Dedifferentiated amniotic fluid mesenchymal stem cell (primary cell): ENCODE results near the gene WFIKKN1.
A peak's percentile ranks its signal among the peaks of the same experiment; 100 is the strongest.

Source experiments
- DNase-seq: peaks from one replicate; pipeline ENCODE4 v3.0.0-alpha.2; 2016; ENCODE audit errors: extremely low spot score

WFIKKN1 gene

DNA sequence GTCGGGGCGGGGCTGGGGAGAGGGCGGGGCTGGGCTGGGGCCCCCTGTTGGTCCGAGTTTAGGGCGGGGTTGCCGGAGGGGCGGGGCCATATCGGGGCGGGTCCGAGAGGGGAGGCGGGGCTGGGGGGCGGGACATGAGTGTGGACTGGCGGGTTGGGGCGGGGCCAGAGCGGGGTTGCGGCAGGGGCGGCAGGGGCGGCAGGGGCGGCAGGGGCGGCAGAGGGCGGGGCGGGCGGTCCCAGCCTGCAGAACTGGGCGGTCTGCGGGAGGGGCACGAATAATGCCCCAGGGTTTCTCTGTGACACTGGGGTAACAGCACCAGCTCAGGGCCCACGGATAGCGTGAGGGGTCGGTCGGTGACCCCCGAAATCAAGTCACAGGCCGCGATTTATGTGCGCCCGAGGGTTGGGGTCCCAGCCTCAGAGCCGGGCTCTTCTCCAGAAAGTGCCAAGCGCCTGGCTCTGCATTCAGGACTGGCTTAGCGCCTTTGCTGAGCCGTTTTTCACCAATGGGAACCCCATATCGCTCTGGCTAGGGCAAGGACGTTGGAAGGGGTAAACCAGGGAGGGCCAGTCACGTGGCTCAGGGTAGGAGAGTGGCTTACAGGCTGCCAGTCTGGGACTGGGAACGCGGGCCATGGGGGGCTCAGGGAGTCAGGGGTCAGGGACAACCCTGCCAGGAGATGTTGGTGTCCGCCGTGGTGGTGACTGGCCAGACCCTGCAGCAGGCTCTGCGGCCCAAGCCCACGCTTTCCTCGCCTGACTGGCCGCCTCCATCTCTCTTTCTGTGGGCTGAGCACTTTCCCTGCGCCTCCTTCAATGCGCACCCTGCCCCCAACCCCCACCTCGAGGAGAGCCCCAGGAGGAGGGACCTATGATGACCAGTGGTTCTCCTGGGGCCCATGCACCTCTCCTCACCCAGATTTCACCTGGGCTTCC lies 6.6 kb downstream of the WFIKKN1 start:
- no peak for DNase-seq

DNA sequence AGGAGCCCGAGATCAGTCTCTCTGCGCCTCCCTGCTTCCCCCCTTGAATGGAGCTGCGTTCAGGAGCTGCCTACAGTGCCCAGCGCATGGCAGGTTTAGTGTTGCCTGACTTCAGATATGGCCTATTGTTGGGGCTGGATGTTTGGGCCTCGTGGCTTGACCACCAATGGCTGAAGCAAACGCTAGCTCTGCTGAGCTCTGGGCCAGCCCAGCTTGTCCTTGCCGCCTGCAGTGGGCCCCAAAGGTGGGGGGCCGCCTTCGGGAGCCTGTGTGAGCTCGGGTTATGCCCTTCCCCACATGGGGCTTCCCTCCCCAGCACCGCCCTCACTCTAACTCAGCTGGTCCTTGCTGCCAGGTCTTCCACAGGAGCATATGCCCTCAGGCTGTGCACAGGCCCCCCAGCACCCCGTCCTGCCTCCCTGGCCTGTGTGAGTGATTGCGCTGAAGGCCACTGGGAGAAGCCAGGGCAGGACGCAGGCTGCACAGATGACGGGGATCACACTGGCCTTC lies 7.3 kb downstream of the WFIKKN1 start:
- DNase-seq = no peak

DNA sequence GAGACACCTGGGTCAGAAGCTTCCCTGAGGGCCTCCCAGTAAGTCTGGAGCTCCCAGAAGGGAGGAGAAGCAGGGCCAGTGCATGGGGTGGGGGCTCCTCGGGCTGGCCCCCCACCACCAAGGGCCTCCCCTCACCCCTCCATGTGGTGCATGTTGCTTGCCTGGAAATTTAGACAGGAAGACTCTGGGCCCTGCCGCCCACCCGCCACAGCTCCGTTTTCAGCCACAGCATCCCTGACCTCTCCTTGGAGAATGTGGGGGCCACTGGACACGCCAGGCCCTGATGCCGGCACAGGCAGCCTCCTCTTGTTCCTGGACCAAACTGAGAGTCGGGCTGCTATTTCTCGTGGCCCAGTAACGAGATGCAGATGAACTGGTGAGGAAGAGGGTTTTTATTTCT lies 8.1 kb downstream of the WFIKKN1 start:
- no peak for DNase-seq

DNA sequence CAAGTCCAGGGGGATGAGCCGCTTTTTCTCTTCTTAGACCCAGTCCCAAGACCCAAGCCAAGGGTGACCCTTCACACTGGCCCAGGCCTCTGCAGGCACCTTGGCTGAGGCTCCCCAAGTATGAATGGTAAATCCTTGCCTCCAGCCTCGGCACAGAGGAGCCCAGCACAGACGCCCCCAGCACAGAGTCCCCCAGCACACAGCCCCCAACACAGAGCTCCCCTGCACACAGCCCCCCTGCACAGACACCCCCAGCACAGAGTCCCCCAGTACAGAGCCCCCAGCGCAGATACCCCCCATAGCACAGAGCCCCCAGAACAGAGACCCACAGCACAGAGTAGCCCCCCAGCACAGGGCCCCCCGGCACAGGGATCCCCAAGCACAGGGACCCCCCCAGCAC lies 9.8 kb downstream of the WFIKKN1 start:
- DNase-seq = no peak

DNA sequence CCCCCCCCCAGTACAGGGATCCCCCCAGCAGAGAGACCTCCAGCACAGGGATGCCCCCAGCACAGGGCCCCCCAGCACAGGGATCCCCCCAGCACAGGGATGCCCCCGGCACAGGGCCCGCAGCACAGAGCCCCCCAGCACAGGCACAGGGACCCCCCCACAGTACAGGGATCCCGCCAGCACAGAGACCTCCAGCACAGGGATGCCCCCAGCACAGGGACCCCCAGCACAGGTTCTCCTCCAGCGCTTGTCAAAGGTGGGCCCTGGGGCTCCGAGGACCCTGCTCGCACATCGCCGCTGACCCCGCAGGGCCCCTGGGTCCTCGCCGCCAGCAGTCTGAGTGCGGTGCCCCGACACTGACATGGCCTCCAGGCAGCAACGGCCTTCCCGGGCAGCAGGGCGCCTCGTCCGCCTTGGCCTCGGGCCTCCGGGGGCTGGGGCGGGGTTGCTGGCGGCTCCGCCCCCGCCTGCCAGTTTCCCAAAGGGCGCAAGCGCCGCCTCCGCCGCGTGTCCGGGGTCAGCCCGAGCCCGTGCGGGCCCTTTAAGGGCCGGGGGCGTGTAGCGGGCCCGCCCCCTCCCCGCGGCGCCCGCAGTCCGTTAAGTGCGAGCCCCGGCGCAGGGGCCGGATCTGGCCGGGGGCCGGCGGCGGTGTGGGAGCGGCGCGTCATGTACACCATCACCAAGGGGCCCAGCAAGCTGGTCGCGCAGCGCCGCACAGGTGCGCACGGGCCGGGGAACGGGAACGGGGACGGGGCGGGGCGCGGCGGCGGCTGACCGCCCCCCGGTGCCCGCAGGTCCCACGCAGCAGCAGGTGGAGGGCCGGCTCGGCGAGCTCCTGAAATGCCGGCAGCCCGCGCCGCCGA lies 10.8 kb downstream of the WFIKKN1 start, which contains the start of gene MCRIP2:
Gene MCRIP2 (plus strand): TSS at position 503 of the 863 bp plus-strand sequence. CDS start 164 bp downstream, at position 667.
- DNase-seq = peak; percentile 28

DNA sequence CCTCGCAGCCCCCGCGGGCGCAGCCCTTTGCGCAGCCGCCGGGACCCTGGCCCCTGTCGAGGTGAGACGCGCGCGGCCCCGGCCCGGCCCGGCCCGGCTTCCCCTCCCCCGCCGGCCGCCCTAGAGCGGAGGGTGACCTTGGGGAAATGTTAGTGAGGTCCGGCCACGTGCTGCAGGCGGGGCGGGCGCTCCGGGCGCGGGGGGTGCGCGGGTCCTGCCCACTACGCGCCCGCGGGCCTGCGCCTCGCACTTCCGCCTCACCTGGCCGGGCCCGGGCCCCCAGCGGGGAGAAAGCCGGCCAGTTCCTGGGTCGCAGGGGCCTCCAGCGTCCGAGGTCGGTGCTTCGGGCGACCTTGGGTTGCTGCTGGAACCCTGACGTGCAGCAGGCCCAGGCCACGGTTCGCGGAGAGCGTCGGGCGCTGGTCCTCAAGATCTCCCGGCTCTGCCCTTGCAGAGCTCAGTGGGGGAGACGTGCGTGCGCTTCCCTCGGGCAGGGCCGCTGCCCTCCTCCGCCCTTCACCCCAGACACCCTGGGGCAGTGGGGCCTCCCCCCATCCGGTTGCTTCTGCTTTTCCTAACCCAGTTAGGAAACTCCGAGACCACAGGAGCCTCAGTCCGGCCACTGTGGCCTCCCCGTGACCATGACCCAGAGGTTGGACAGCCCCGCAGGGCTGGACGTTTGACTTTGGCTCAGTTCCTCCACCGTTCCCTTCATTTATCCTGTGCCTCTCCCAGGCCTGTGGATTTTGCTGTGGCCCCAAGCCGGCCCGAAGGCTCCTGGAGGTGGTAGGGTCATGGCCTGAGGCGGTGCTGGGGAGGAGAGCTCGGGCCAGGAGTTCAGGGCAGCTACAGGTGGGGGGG lies 11.6 kb downstream of the WFIKKN1 start:
- no peak for DNase-seq

DNA sequence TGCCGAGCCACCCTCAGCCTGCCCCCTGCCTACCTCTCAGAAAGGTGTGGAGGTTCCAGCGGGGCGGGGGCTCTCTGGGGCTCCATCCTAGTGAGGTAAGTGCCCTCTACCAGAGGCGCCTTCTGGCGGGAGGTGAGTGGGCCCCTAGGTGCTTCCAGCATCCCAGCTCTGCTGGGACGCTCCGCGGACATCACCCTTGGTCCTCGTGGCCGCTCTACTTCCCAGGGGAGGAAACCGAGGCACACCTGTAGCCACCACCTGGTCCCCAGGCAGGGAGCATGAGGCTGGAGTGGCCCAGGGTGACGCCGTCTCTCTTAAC lies 12.2 kb downstream of the WFIKKN1 start:
- DNase-seq = no peak

DNA sequence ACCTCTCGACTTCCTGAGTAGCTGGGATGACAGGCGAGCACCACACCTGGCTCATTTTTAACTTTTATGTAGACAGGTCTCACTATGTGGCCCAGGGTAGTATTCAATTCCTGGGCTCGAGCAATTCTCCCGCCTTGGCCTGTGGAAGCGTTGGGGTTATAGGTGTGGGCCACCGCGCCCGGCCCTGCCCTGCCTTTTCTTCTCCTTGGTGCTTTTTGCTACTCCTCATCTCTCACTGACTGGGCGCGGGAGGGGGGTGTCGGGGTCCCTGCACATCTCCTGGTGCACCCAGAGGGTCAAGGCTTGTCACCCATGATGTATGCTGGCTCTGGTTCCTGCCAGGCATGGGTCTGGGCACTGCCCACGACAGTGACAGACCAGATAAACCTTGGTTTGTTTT lies 13.8 kb downstream of the WFIKKN1 start:
- no peak for DNase-seq

DNA sequence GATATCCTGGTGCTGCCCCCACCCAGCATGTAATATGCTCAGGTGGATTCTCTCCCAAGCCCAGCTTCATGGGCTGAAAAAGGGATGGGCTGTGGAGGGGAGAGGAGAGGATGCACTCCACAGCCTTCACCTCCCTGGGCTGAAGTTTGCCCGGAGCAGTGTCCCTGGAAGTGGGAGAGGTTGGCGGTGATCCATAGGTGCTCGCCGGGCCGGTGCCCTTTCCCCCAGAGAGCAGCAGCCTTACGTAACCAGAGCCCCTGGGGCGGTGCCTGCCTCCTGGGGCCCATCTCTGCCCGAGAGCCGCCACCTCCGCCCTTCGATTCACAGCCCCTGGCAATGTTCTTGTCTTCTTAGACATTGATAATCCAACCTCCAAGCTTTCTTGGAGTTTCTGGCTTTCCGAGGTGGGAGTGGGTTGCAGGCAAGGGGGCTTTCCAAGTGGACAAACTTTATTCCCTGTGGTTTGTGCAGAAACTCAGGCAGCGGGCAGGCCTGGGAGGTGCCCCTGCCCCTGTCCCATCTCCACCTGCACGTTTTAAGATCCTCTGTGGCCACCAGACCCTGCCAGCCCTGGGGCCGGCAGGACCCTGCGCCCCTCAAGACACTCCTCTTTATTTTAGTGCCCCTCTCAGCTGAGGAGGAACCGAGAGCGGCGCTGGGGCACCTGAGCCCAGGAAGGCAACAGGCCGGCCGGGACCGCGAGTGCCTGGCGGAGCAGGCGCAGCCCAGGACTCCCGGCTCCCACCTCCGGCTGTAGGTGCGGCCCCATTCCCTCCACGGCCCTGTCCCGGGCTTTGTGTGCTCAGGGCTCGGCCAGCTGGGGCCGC lies 15.3 kb downstream of the WFIKKN1 start:
- no peak for DNase-seq

DNA sequence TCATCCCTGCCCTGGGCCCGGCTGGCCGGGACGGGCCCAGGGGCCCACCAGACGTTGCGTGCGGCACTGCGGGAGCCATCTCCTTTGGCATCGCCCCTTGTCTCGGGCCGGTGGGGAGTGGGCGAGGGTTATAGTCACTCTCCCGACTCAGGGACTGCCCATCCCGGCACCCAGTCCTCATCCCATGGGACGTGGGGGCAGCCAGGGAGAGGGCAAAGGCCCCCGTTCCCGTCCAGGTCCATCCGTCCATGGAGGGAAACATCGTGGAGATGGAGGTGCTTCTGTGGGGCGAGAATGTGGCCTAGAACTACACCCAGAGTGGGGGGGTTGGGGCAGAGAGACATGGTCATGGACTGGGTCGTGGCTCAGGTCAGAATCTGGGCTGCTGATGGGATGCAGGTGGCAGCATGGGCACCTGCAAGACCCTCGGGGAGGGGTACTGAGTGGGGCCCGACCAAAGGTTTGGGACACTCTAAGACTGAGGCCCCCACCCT lies 15.9 kb downstream of the WFIKKN1 start:
- no peak for DNase-seq

DNA sequence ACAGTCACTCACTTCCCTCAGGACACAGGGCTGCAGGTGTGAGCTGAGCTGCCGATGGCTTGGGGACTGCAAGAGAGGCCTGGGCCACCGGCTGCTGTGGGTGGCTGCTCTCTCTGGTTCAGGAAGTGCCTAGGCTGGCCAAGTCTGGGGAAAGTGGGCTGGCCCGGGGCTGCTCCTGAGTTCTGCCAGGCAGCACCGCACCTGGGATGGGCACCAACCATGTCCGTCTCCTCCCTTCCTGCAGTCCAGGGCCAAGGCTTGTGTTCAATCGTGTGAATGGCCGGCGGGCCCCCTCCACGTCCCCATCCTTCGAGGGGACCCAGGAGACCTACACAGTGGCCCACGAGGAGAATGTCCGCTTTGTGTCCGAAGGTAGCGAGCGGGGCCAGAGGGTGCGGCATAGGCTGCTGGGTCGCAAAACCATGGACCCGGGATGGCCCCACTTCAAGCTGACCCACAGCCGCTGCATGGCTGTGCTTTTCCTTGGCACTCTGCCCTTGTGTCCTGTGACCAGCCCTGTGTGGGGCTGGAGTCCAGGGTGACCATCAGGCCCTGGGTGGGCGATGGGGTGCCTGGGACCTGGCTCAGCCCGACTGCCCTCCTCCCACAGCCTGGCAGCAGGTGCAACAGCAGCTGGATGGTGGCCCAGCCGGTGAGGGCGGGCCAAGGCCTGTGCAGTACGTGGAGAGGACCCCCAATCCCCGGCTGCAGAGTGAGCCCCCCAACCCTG lies 16.6 kb downstream of the WFIKKN1 start:
- DNase-seq = no peak

DNA sequence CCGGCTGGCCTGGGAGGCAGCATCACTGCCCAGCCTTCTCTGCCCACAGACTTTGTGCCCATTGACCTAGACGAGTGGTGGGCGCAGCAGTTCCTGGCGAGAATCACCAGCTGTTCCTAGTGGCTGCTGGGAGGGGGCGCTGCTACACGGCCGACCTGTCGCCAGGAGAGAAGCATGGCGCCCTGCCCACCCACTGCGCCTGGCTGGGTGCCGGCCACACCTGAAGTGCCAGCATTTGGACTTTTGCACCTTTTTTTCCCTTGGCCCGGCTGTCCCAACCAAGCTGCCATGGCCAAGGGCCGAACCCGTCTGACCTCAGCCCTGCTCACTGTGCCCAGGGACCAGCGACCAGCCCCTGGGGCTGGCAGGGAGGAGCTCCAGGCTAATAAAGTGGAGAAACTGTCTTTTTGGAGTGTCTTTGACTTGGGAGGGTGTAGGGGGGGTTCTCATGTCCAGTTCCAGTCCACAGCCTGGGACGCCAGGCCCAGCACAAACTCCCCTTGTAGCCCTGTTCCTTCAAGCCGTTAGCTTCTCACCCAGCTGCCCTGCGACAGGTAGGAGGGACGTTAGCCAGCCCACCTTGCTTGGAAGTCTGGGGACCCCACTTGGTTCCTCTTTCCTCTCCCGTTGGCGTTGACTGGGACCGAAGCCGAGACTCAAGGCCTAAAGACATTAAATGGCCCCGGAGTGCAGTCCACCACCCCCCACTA lies 17.4 kb downstream of the WFIKKN1 start:
- DNase-seq = no peak

DNA sequence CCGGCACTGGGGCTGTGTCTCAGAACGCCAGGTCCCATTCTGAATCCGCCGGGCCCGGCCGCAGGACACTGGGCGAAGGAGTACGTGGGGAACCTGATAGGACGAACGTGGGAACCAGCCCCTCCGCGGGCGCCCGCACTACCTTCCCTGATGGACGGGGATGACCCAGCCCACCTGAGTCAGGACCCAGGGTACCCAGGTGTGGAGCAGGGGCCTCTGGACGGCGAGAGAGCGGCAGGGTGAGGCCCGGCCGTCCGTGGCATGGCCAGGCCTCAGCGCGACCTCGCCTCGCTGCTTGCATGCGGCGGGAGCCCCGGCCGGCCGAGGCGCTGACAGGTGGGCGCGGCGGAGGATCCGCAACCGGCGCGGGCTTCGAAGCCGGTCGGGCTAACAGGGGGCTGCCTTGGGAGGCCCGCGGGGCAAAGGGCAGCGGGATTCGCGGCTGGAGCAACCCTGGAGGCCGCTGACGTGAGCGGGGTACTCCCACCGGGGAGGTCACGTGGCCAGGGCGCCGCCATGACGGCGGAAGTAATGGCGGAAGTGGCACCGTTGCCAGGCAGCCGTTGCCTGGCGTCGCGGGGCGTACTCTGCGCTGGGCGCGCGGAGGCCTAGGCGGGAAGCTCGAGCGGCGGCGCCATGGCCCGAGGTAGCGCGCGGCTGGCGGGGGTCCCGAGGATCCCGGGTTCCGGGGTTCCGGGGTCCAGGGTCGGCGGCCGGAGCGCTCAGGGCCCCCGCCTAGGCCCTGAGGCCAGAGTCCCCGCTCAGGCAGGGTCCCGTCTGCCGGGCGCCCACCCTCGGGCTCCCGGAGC lies 18.2 kb downstream of the WFIKKN1 start, which contains the start of gene WDR90:
Gene WDR90 (plus strand): TSS at position 585 of the 809 bp plus-strand sequence. CDS start 52 bp downstream, at position 637.
- DNase-seq = peak; percentile 75

DNA sequence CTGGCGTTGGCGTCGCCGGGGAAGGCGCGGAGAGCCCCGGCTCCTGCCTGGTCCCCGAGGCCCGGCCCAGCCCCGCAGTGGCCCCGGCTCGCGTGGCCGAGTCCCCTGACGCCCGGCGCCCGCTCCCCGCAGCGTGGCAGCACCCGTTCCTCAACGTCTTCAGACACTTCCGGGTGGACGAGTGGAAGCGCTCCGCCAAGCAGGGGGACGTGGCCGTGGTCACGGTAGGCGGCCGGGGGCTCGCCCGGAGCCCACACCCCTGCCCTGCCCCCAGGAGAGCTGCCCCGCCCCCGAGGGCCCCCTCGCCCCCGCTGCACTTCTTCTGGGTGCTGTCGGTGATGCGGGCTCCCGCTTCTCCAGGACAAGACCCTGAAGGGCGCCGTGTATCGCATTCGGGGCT lies 18.8 kb downstream of the WFIKKN1 start:
- no peak for DNase-seq

DNA sequence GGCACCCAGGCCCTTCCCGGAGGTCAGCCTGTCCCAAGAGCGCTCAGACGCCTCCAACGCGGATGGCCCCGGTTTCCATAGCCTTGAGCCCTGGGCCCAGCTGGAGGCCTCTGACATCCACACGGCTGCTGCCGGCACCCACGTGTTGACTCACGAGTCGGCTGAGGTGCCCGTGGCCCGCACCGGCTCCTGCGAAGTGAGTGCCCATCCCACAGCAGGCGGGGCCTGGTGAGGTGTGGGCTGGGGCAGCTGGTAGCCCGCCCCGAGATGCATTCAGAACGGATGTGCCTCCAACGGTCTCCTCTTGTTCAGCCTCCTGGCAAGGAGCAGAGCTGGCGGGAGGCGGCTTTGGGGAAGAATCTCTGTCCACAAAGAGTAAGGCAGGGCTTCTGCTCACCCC lies 21.1 kb downstream of the WFIKKN1 start:
- no peak for DNase-seq

DNA sequence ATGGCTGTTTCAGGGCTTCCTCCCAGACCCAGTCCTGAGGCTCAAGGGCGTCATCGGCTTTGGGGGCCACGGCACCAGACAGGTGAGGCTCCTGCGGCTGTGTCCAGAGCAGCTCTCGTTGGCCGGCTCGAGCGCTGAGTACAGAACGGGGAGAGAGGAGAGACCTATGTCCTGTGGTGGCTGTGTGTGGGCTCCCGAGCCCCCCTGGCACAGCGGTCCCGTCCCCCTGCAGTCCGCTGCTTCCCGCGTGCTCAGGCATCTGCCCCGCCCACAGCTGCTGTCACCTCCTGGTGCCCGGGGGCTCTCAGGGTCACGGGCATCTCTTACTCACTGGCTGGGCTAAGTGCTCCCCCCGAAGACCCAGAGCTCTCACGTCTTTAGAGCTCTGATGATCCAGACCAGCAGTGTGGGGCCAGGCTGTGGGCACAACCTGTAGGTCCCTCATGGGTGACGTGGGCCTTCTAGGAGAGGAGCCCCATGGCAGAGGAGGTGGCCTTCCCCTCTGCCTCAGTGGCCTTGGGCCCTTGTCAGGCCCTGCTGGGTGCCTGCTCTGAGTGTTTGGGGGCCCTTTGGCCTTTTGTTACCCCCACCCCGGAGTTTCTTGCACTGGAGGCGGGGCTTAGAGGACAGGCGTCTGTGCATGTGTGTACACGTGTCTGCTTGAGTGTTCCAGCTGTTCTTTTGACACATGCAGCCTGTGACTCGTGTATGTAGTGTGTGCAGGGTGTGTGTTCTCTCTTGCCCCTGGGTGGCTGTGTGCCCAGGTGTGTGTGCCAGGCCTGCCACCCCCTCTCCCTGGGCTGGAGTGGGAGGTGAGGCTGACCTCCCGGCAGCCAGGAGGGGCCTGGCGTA lies 21.9 kb downstream of the WFIKKN1 start:
- no peak for DNase-seq

DNA sequence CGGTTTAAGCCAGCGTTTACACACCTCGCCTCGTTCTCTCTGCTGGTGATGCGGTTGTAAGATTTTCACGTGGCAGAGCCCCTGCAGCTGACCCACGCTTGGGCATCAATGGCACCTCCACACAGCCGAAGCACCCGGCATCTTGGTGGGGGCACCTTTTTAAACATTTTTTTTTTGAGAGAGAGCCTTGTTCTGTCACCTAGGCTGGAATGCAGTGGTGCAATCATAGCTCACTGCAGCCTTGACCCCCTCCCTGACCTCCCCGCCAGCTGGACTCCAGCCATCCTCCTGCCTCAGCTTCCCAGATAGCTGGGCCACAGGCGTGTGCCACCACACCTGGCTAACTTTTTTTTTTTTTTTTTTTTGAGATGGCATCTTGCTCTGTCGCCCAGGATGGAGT lies 23.2 kb downstream of the WFIKKN1 start:
- DNase-seq = no peak
